Ascending aorta (tissue), 2 donors: ENCODE measurements around the gene PRKAA1. TPM values are rescaled to one million over a fixed set of nuclear protein-coding genes. Genes with fewer than 3 reads are reported as not detected.

Experiments used
- DNase-seq, 2 donors: peaks; one replicate each; pipeline ENCODE4 v3.0.0-alpha.2; 2019; ENCODE audit warnings: low spot score in 2 of 2
- H3K27ac ChIP-seq, 2 donors: fragments of 200-600 bp; sonication (generic); one replicate each; pipeline ENCODE4 v1.5.1; 2016 to 2017; ENCODE audit warnings: mild to moderate bottlenecking in 1 of 2
- H3K27me3 ChIP-seq: fragments of 200-600 bp; sonication (generic); one replicate; pipeline ENCODE4 v1.5.1; 2017
- H3K36me3 ChIP-seq, 2 donors: fragments of 200-600 bp; sonication (generic); one replicate each; pipeline ENCODE4 v1.5.1; 2016
- H3K4me1 ChIP-seq, 2 donors: fragments of 200-600 bp; sonication (generic); one replicate each; pipeline ENCODE4 v1.5.1; 2016 to 2017; ENCODE audit warnings: mild to moderate bottlenecking in 1 of 2
- H3K4me3 ChIP-seq, 2 donors: fragments of 200-600 bp; sonication (generic); one replicate each; pipeline ENCODE4 v1.5.1; 2016 to 2017; ENCODE audit warnings: mild to moderate bottlenecking in 1 of 2
- H3K9me3 ChIP-seq, 2 donors: fragments of 200-600 bp; sonication (generic); one replicate each; pipeline ENCODE4 v1.5.1; 2016
- CTCF ChIP-seq, 3 experiments: fragments of 200-600 bp in 2 of 3; fragments of 450-650 bp in 1 of 3; sonication (generic) in 2 of 3; IDR thresholded peaks; one replicate each; pipeline ENCODE4 v1.5.1; 2016 to 2019; ENCODE audit warnings: antibody characterized with exemption in 3 of 3, mild to moderate bottlenecking in 1 of 3, moderate library complexity in 1 of 3
- intact Hi-C: fragments of 100-400 bp; cut with DNase I; formaldehyde crosslinking; loops from one replicate; pipeline ENCODE4 v1.15.1; 2023
- total RNA-seq: library from RNA; depleted of rRNA; stranded (reverse); fragments of >200 nt; gene quantifications from one replicate; pipeline ENCODE4 v1.1.0, GENCODE V29; 2016

The PRKAA1 gene
- total RNA-seq, 1 donor from 2014 or later: 90.3 TPM

- Histone ChIP-seq H3K9me3 (no peaks in the 10 kb centered on the region), H3K4me3 (no peak overlapping the region), H3K27me3 (no peaks in the 10 kb centered on the region), H3K36me3 (peaks cover 6 to 9% of the 10 kb centered on the region in 2 donors), H3K27ac (no peak overlapping the region), H3K4me1 (peaks cover 0 to 8% of the 10 kb centered on the region in 2 donors)
- no peak for DNase-seq
- intact Hi-C loops: loop anchor here (5.0 to 10.0 kb wide), 3 partner anchors 70 to 1363 kb away; no protein-coding TSS in a partner anchor
- no peak for TF ChIP-seq CTCF (IDR thresholded peaks at IDR 0.05)
Measured at GRCh38 chr5:40757400-40757799, 40.8 kb downstream of the PRKAA1 start.

GRCh38 chr5:40755407-40756365, 42.5 kb downstream of the PRKAA1 start, which contains the start of gene TTC33:
Gene TTC33, minus strand, starts transcription at chr5:40755961. Its CDS starts 8,943 bp downstream, at chr5:40747018.
- DNase-seq: peak; percentile 89 to 98
- Histone ChIP-seq H3K4me1 (peaks cover 0 to 8% of the 10 kb centered on the region in 2 donors), H3K36me3 (no peaks in the 10 kb centered on the region), H3K9me3 (no peaks in the 10 kb centered on the region), H3K27me3 (no peaks in the 10 kb centered on the region), H3K4me3 (peak within 1 kb of the TSS; percentile 83 to 95), H3K27ac (peak within 1 kb of the TSS; percentile 91 to 92)
- intact Hi-C loops: loop anchor here (1.0 to 10.0 kb wide), 6 partner anchors 43 to 1361 kb away; partner anchors contain the start of genes PRKAA1 and RPL37
- TF ChIP-seq CTCF (IDR thresholded peaks at IDR 0.05): peak; percentile 46 to 79 (median 76)

GRCh38 chr5:40755093-40755406, 43.1 kb downstream of the PRKAA1 start:
- H3K27ac ChIP-seq: peak overlapping the region; percentile 91 to 92
- no peaks in the 10 kb centered on the region for H3K27me3 ChIP-seq
- peak; percentile 35 to 71 (median 70) for TF ChIP-seq CTCF (IDR thresholded peaks at IDR 0.05)
- H3K9me3 ChIP-seq: no peaks in the 10 kb centered on the region
- no peaks in the 10 kb centered on the region for H3K36me3 ChIP-seq
- DNase-seq: peak in 1 of 2 donors; percentile 83
- intact Hi-C loops: loop anchor here (1.0 to 10.0 kb wide), 6 partner anchors 43 to 1360 kb away; partner anchors contain the start of genes PRKAA1 and RPL37
- H3K4me1 ChIP-seq: peaks cover 0 to 8% of the 10 kb centered on the region in 2 donors
- H3K4me3 ChIP-seq: peak overlapping the region; percentile 83 to 95

GRCh38 chr5:40754381-40755092, 43.6 kb downstream of the PRKAA1 start:
- no peaks in the 10 kb centered on the region for H3K27me3 ChIP-seq
- DNase-seq: no peak
- intact Hi-C loops: loop anchor here (1.0 to 10.0 kb wide), 6 partner anchors 44 to 1360 kb away; partner anchors contain the start of genes PRKAA1 and RPL37
- TF ChIP-seq CTCF (IDR thresholded peaks at IDR 0.05): no peak
- peak overlapping the region; percentile 83 to 95 for H3K4me3 ChIP-seq
- peaks cover 0 to 8% of the 10 kb centered on the region in 2 donors for H3K4me1 ChIP-seq
- no peaks in the 10 kb centered on the region for H3K9me3 ChIP-seq
- H3K27ac ChIP-seq: peak overlapping the region; percentile 91 to 92
- H3K36me3 ChIP-seq: no peaks in the 10 kb centered on the region

GRCh38 chr5:40746703-40747102, 51.5 kb downstream of the PRKAA1 start:
- no peak overlapping the region for H3K4me3 ChIP-seq

More at GRCh38 chr5:40746703-40747102, 51.5 kb downstream of the PRKAA1 start:
- H3K4me1 ChIP-seq: peaks cover 0 to 6% of the 10 kb centered on the region in 2 donors
- intact Hi-C loops: no loop called here
- TF ChIP-seq CTCF (IDR thresholded peaks at IDR 0.05): no peak
- no peaks in the 10 kb centered on the region for H3K27me3 ChIP-seq
- no peak overlapping the region for H3K27ac ChIP-seq
- peaks cover 0 to 6% of the 10 kb centered on the region in 2 donors for H3K36me3 ChIP-seq
- no peak for DNase-seq
- H3K9me3 ChIP-seq: no peaks in the 10 kb centered on the region
